ENCODE measurements around the gene CYB5R4.

The CYB5R4 gene

GRCh38 chr6:84002226-84002625 lies 142.7 kb downstream of the CYB5R4 start:
- Mint-ChIP-seq H3K27me3 (ENCODE audit: low read depth) (peaks cover 13% of the 10 kb centered on the region), H3K9me3 (no peaks in the 10 kb centered on the region), H3K4me1 (ENCODE audit: low read depth) (no peaks in the 10 kb centered on the region), H3K27ac (no peak overlapping the region), H3K4me3 (no peak overlapping the region), H3K36me3 (ENCODE audit: low read depth) (no peaks in the 10 kb centered on the region)
- no peak for DNase-seq (ENCODE audit: low spot score)

- no peak overlapping the region for H3K27ac Mint-ChIP-seq
- H3K36me3 Mint-ChIP-seq (ENCODE audit: low read depth): no peaks in the 10 kb centered on the region
- H3K9me3 Mint-ChIP-seq: no peaks in the 10 kb centered on the region
- H3K4me1 Mint-ChIP-seq (ENCODE audit: low read depth): no peaks in the 10 kb centered on the region
- no peak overlapping the region for H3K4me3 Mint-ChIP-seq
- peaks cover 13% of the 10 kb centered on the region for H3K27me3 Mint-ChIP-seq (ENCODE audit: low read depth)
- no peak for DNase-seq (ENCODE audit: low spot score)
These were observed 143.6 kb downstream of the CYB5R4 start for GRCh38 chr6:84003131-84003530.

- DNase-seq (ENCODE audit: low spot score): no peak
- H3K27me3 Mint-ChIP-seq (ENCODE audit: low read depth): peaks cover 13% of the 10 kb centered on the region
- no peaks in the 10 kb centered on the region for H3K9me3 Mint-ChIP-seq
- H3K4me3 Mint-ChIP-seq: no peak overlapping the region
- no peak overlapping the region for H3K27ac Mint-ChIP-seq
- H3K4me1 Mint-ChIP-seq (ENCODE audit: low read depth): no peaks in the 10 kb centered on the region
- H3K36me3 Mint-ChIP-seq (ENCODE audit: low read depth): no peaks in the 10 kb centered on the region
These were observed 144.2 kb downstream of the CYB5R4 start for GRCh38 chr6:84003654-84004053.

GRCh38 chr6:84007871-84008270 lies 148.4 kb downstream of the CYB5R4 start:
- Mint-ChIP-seq H3K4me3 (no peak overlapping the region), H3K27ac (no peak overlapping the region), H3K9me3 (no peaks in the 10 kb centered on the region), H3K36me3 (ENCODE audit: low read depth) (no peaks in the 10 kb centered on the region), H3K4me1 (ENCODE audit: low read depth) (no peaks in the 10 kb centered on the region), H3K27me3 (ENCODE audit: low read depth) (peaks cover 8% of the 10 kb centered on the region)
- no peak for DNase-seq (ENCODE audit: low spot score)

GRCh38 chr6:84013354-84013753 lies 153.9 kb downstream of the CYB5R4 start:
- H3K4me1 Mint-ChIP-seq (ENCODE audit: low read depth): peaks cover 2% of the 10 kb centered on the region
- no peaks in the 10 kb centered on the region for H3K9me3 Mint-ChIP-seq
- peaks cover 2% of the 10 kb centered on the region for H3K27me3 Mint-ChIP-seq (ENCODE audit: low read depth)
- H3K36me3 Mint-ChIP-seq (ENCODE audit: low read depth): no peaks in the 10 kb centered on the region
- no peak overlapping the region for H3K27ac Mint-ChIP-seq
- DNase-seq (ENCODE audit: low spot score): no peak
- no peak overlapping the region for H3K4me3 Mint-ChIP-seq

- Mint-ChIP-seq H3K4me3 (no peak overlapping the region), H3K9me3 (no peaks in the 10 kb centered on the region)
- no peak for DNase-seq (ENCODE audit: low spot score)
These were observed 154.4 kb downstream of the CYB5R4 start for GRCh38 chr6:84013931-84014330.

GRCh38 chr6:84016029-84016428 lies 156.5 kb downstream of the CYB5R4 start:
- no peak overlapping the region for H3K4me3 Mint-ChIP-seq
- no peaks in the 10 kb centered on the region for H3K9me3 Mint-ChIP-seq
- H3K36me3 Mint-ChIP-seq (ENCODE audit: low read depth): no peaks in the 10 kb centered on the region
- H3K27ac Mint-ChIP-seq: no peak overlapping the region
- H3K27me3 Mint-ChIP-seq (ENCODE audit: low read depth): no peaks in the 10 kb centered on the region
- no peak for DNase-seq (ENCODE audit: low spot score)
- peaks cover 2% of the 10 kb centered on the region for H3K4me1 Mint-ChIP-seq (ENCODE audit: low read depth)

More at GRCh38 chr6:84013931-84014330, 154.4 kb downstream of the CYB5R4 start:
- H3K36me3 Mint-ChIP-seq (ENCODE audit: low read depth): no peaks in the 10 kb centered on the region
- no peak overlapping the region for H3K27ac Mint-ChIP-seq
- peaks cover 2% of the 10 kb centered on the region for H3K27me3 Mint-ChIP-seq (ENCODE audit: low read depth)
- peaks cover 2% of the 10 kb centered on the region for H3K4me1 Mint-ChIP-seq (ENCODE audit: low read depth)

Data from T-helper 2 cell treated with Interferon-gamma antibody and Interleukin-4, amounts not matched to agents 5 μg/mL and 100 μg/mL, for 36 hours (primary cell).